GM18507 (cell line): ENCODE measurements around the gene FBH1.
"Not testable (repeated sequence)": the region's sequence is repeated elsewhere in the genome, so short reads cannot be mapped to it uniquely, and the experiment has no call there.

Experiments
- DNase-seq: peaks from one replicate; pipeline ENCODE4 v3.0.0; 2011; ENCODE audit warnings: low read depth; ENCODE audit not compliant: insufficient read length; ENCODE audit errors: extremely low spot score
- FAIRE-seq: peaks from 2 replicates; lab custom pipeline; 2011; peaks lifted over from hg19 to GRCh38; lab: Jason Lieb, UNC

The FBH1 gene

DNA sequence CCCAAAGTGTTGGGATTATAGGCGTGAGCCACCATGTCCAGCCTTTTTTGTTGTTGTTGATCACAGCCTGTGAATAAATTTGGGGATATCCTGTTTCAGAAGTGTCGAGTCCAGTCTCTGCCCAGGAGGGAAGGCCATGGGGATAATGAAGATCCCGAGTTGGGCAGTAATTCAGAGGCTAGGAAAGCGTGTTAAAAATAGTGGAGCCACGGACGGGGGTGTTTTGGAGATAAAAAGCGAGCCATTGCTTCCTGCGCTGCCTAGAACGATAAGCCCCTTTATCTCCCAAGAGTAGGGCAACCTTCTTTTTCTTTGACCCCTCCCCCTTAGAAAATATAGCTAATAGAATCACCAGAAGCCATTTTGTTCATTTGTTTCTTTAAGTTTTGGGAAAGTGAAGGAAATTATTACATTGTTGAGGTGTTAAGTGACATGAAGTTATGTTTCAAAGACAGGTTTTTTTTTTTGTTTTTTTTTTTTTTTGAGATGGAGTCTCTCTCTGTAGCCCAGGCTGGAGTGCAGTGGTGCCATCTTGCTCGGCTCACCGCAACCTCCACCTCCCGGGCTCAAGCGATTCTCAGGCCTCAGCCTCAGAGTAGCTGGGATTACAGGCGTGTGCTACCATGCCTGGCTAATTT is 44.0 kb downstream of the FBH1 start:
- no peak for DNase-seq
- FAIRE-seq: no peak

- no peak for FAIRE-seq
These were observed 45.6 kb downstream of the FBH1 start for GRCh38 chr10:5935628-5936027.

GRCh38 chr10:5937016-5937415 is 47.0 kb downstream of the FBH1 start:
- no peak for DNase-seq
- no peak for FAIRE-seq

More at GRCh38 chr10:5935628-5936027, 45.6 kb downstream of the FBH1 start:
- no peak for DNase-seq

- FAIRE-seq (no peak), DNase-seq (no peak)
These were observed 48.2 kb downstream of the FBH1 start for GRCh38 chr10:5938291-5938690.

GRCh38 chr10:5940807-5941218 is 50.8 kb downstream of the FBH1 start:
- no peak for FAIRE-seq
- no peak for DNase-seq

- FAIRE-seq: no peak
- DNase-seq: no peak
These were observed 51.5 kb downstream of the FBH1 start for GRCh38 chr10:5941579-5941978.

DNA sequence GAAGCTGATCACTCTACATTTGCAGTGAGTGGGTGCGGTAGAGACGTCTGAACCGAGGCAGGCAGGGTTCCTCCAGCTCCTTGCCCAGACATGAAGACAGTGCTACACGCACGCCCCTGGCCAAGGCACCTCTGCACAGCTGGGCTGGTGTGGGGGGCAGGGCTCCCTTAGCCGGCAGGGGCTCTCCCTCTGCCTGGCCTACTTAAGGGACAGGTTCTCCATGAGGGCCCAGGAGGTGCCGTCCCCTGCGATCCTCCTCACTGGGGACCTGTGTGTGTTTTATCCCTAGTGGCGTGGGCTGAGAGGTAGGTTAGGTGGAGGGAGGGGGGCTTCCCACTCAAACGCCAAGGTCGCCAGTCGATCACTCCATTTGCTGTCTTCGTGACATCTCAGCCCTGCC is 52.0 kb downstream of the FBH1 start:
- FAIRE-seq: no peak
- no peak for DNase-seq

DNA sequence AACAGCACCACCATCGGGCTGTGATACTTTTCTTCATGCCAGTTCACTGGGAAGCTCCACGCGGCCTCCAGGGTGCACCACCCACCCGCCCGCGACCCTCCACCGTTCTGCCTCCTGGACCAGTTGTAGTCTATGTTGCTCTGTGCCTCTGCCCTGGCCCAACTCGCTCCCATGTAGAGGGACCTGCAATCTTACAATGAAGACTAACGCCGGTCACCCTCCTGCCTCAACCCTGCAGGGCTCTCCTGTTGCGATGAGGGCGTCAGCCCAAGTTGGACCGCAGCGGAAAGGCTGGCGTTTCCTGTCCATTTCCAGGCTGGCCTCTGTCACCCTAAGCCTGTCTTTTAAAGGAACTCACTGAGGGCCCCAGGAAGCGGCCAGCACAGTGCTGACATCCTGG is 52.4 kb downstream of the FBH1 start:
- DNase-seq: no peak
- FAIRE-seq: no peak

GRCh38 chr10:5943536-5943935 is 53.5 kb downstream of the FBH1 start:
- FAIRE-seq: no peak
- no peak for DNase-seq

DNA sequence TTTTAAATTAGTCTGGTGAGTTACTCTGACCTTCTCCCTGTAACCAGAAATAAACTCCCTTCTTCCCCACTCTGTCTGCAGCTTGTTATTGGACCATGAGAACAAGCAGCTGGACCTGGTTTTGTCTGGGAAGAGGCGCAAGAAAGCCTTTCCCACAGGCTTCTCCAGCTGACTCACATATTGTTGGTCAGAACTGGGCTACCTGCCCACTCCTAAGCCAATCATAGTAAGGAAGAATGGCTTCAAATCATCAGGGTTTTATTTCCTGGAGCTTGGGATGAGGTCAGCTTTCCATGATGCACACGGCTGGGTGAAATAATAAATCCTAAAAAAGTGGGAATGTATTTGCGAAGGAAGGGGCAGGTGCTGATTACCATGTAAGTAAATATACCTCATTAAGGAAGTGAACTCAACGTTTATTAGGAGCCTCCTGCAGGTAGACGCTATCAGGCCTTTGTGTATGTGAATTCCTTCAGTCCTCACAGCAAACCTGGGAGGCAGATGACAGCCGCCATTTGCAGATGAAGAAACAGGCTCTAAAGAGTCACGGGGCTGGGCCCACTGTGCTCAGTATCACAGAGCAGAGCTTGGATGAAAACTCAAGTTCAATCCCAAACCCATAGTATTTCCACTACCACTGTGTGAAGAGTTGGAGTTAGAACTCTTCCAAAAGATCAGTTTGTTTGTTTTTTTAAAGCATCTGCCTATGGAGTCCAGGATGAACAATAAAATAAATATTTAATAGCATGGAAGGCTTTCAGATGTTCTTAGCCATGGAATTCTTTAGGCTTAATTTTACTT is 54.5 kb downstream of the FBH1 start:
- DNase-seq (no peak), FAIRE-seq (no peak)

GRCh38 chr10:5945190-5945509 is 55.1 kb downstream of the FBH1 start:
- FAIRE-seq (no peak), DNase-seq (no peak)

DNA sequence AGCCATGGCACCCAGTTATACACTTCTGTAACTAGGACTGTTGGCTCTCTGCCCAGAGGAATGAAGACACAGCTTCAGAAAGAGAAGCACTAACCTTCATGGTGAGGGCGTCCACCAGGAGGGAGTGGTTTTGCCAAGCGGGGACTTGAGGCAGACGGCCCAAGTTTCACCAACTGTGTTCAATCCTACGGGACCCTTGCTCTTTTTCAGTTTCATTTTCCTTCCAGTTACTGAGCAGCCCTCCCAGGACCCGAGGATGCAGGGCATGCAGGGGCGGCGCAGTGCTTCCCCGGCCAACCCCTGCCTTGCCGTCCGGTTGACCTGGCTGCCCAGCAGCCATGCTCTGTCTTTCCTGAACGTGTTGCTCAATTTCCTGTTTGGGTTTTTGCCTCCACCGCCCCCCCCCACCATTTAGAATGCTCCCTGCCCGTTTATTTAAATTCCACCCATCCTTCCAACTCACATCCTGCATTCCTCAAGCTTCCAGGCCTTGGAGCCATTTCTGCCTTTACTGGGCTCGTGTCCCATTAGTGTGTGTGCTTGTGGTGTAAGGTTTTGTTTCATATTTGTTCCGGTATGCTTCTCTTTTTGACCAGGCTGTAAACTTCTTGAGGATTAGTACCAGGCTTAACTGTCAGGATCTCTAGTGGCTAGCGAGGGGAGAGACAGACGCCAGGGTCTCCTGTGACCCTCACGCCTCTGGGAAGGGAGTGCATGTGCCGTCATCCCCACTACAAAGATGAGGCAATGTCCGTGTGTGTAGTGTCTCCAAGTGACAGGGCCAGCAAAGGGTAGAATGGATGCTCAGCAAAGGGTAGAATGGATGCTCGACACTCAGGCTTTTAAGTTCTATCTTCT is 55.7 kb downstream of the FBH1 start:
- FAIRE-seq: no peak
- DNase-seq: no peak

- not testable (repeated sequence) for DNase-seq, FAIRE-seq
These were observed 56.4 kb downstream of the FBH1 start for GRCh38 chr10:5946419-5946775.

DNA sequence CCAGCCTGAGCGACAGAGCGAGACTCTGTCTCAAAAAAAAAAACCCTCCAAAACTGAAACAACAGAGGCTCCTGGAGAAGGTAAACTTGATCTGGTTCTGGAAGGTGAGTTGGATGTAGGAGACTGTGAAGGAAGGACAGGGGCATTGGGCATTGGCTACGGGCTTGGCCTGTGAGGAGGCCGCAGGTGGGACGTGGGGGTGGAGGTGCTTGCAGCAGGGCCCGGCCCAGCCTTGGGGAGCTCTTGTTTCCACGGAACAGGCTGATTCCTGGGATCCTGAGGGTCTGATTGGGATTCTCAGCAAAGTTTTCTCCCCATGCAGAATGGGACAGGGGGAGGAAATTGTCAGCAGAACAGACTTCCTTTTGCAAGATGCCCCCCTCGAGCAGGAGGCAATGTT is 56.7 kb downstream of the FBH1 start:
- FAIRE-seq (no peak), DNase-seq (no peak)

GRCh38 chr10:5947471-5948207 is 57.6 kb downstream of the FBH1 start:
- FAIRE-seq: no peak
- no peak for DNase-seq

GRCh38 chr10:5948208-5948585 is 58.2 kb downstream of the FBH1 start:
- DNase-seq: no peak
- FAIRE-seq: no peak

DNA sequence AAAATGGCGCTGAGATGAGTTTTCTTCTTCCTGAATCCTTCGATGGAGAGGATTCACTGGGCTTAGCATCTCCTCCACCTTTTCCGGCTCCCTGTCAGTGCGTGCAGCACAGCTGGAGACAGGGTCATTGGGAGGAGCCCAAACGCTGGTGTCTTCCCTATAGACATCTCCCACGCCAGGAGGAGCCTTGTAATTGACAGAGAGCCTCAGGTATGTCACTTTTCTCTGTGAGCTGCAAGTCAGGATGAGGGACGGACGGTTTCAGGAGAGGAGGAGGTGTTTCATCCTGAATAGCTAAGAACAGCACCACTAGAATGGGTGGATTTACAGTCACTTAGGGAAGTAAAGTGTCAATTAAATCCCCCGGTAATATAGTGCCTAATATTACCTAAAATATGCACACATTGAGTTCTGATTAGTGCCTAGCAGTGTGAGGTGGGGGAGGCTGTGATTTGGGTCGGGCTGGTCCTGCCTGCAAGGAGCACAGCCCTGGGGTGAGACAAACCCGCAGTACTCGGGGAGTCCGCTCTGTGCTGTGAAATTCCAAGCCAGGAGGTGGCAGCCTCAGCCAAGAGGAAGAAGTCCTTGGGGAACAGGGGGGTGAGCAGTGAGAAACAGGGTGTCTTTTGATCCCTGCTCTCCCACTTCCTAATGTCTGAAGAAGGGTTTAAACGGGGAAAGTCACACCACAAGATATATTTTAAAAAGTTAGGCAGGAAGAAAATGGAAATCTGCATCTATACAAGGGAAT is 59.1 kb downstream of the FBH1 start:
- FAIRE-seq: no peak

GRCh38 chr10:5951167-5951711 is 61.2 kb downstream of the FBH1 start:
- DNase-seq: no peak
- FAIRE-seq: no peak

More for the DNA sequence above, 59.1 kb downstream of the FBH1 start:
- no peak for DNase-seq
